ENCODE data around the gene RWDD1.

Gene RWDD1

GRCh38 chr6:116615937-116616736, 44.8 kb downstream of the RWDD1 start, which contains the start of gene RSPH4A:
TSS of gene RSPH4A (plus strand) at chr6:116616479. CDS start at chr6:116616624, 145 bp downstream.
- peak; percentile 83 for DNase-seq

- DNase-seq = peak; percentile 2
Observed at GRCh38 chr6:116616737-116617053, 45.4 kb downstream of the RWDD1 start.

GRCh38 chr6:116624036-116624805, 52.9 kb downstream of the RWDD1 start:
- no peak for DNase-seq

GRCh38 chr6:116625872-116626271, 54.6 kb downstream of the RWDD1 start:
- DNase-seq = no peak

- DNase-seq = peak; percentile 41
Observed at GRCh38 chr6:116629563-116629981, 58.3 kb downstream of the RWDD1 start.

GRCh38 chr6:116631379-116631990, 60.2 kb downstream of the RWDD1 start:
- DNase-seq = no peak

GRCh38 chr6:116633685-116634084, 62.4 kb downstream of the RWDD1 start:
- DNase-seq = no peak
